IMR-90 (cell line): ENCODE results near the gene RAB31. TPM values are rescaled to one million over a fixed set of nuclear protein-coding genes. Genes with fewer than 3 reads are reported as not detected.

Experiments
- ATAC-seq: fragments of 200-7000 bp; cut with Tn5 transposase; 2 replicates; pipeline ENCODE4 v1.9.1; 2020; ENCODE audit warnings: low read depth, mild to moderate bottlenecking, moderate library complexity
- BruUV-seq: library from RNA; stranded (reverse); fragments of 400-500 nt; replicated peaks from 2 replicates; lab custom pipeline; 2021; lab: Mats Ljungman, UMichigan
- CTCF ChIA-PET: fragments of 300-600 bp; formaldehyde crosslinking; extraction: SDS; loops from one replicate; lab custom pipeline; 2021; ENCODE audit warnings: antibody characterized with exemption; lab: Yijun Ruan, JAX
- POLR2A ChIA-PET: fragments of 300-600 bp; sonication (Branson Sonifier 250); formaldehyde crosslinking; loops from one replicate; lab custom pipeline; 2022; ENCODE audit warnings: antibody characterized with exemption; ENCODE audit not compliant: unreplicated experiment; lab: Charles Lee
- DNase-seq: peaks from one replicate; pipeline ENCODE4 v3.0.0; 2013
- H2AFZ ChIP-seq: replicated peaks from 2 replicates; pipeline ENCODE3; 2013; ENCODE audit warnings: low read length, mild to moderate bottlenecking; ENCODE audit not compliant: poor library complexity
- H2AK5ac ChIP-seq: 2 replicates; pipeline ENCODE4 v1.6.1; 2013; ENCODE audit warnings: low read depth, low read length, inconsistent platforms
- H2AK9ac ChIP-seq: replicated peaks from 2 replicates; pipeline ENCODE3; 2013; ENCODE audit warnings: mild to moderate bottlenecking, low read depth, low read length, moderate library complexity; ENCODE audit not compliant: poor library complexity
- H2BK120ac ChIP-seq: 2 replicates; pipeline ENCODE4 v1.6.1; 2013; ENCODE audit warnings: low read depth, low read length, inconsistent platforms
- H2BK15ac ChIP-seq: 3 replicates; pipeline ENCODE4 v1.6.1; 2013; ENCODE audit warnings: low read depth, low read length, inconsistent platforms
- H2BK20ac ChIP-seq: 2 replicates; pipeline ENCODE4 v1.6.1; 2013; ENCODE audit warnings: low read depth, mild to moderate bottlenecking, inconsistent platforms, low read length, moderate library complexity
- H2BK5ac ChIP-seq: 2 replicates; pipeline ENCODE4 v1.6.1; 2013; ENCODE audit warnings: mild to moderate bottlenecking, low read depth, low read length, inconsistent platforms; ENCODE audit not compliant: poor library complexity, severe bottlenecking
- H3K14ac ChIP-seq: replicated peaks from 2 replicates; pipeline ENCODE4 v1.6.1; 2013; ENCODE audit warnings: low read depth, low read length, inconsistent platforms
- H3K18ac ChIP-seq: 2 replicates; pipeline ENCODE4 v1.6.1; 2013; ENCODE audit warnings: low read depth, low read length, control low read depth
- H3K23ac ChIP-seq: 2 replicates; pipeline ENCODE4 v1.6.1; 2013; ENCODE audit warnings: low read depth, low read length, inconsistent platforms
- H3K27ac ChIP-seq: 2 replicates; pipeline ENCODE4 v1.5.1; 2013; ENCODE audit warnings: mild to moderate bottlenecking, control low read depth, low read length; ENCODE audit not compliant: insufficient read depth
- H3K27me3 ChIP-seq: 2 replicates; pipeline ENCODE4 v1.6.1; 2013; ENCODE audit warnings: low read length; ENCODE audit not compliant: control insufficient read depth, insufficient read depth
- H3K36me3 ChIP-seq: 2 replicates; pipeline ENCODE4 v1.6.1; 2013; ENCODE audit warnings: low read length, mixed read lengths; ENCODE audit not compliant: control insufficient read depth, insufficient read depth
- H3K4ac ChIP-seq: 2 replicates; pipeline ENCODE4 v1.6.1; 2013; ENCODE audit warnings: low read depth, low read length, inconsistent platforms
- H3K4me1 ChIP-seq: 2 replicates; pipeline ENCODE4 v1.6.1; 2013; ENCODE audit warnings: low read length, mixed read lengths; ENCODE audit not compliant: control insufficient read depth, insufficient read depth
- H3K4me2 ChIP-seq: 2 replicates; pipeline ENCODE4 v1.6.1; 2013; ENCODE audit warnings: low read depth, mild to moderate bottlenecking, control low read depth, low read length, moderate library complexity
- H3K4me3 ChIP-seq: 2 replicates; pipeline ENCODE4 v1.5.1; 2013; ENCODE audit warnings: low read depth, mild to moderate bottlenecking, control low read depth, low read length, moderate library complexity; ENCODE audit not compliant: insufficient read depth
- H3K56ac ChIP-seq: 2 replicates; pipeline ENCODE4 v1.6.1; 2013; ENCODE audit warnings: low read length, inconsistent platforms; ENCODE audit not compliant: insufficient read depth; ENCODE audit errors: extremely low read depth
- H3K79me1 ChIP-seq, 2 experiments: 2 replicates each; pipeline ENCODE4 v1.6.1; 2013; ENCODE audit warnings: low read length in 2 of 2, inconsistent platforms in 1 of 2, low read depth in 1 of 2
- H3K9ac ChIP-seq: 2 replicates; pipeline ENCODE4 v1.6.1; 2013; ENCODE audit warnings: low read depth, low read length, control low read depth
- H3K9me1 ChIP-seq: 2 replicates; pipeline ENCODE4 v1.6.1; 2013; ENCODE audit warnings: low read length, inconsistent platforms; ENCODE audit not compliant: insufficient read depth
- H3K9me3 ChIP-seq: 2 replicates; pipeline ENCODE4 v1.6.1; 2013; ENCODE audit warnings: low read length; ENCODE audit not compliant: control insufficient read depth, insufficient read depth
- H4K20me1 ChIP-seq: 2 replicates; pipeline ENCODE4 v1.6.1; 2013; ENCODE audit warnings: low read length, inconsistent platforms; ENCODE audit not compliant: insufficient read depth
- H4K5ac ChIP-seq: 2 replicates; pipeline ENCODE4 v1.6.1; 2013; ENCODE audit warnings: mild to moderate bottlenecking, low read depth, low read length, control low read depth
- H4K8ac ChIP-seq, 2 experiments: 2 replicates each; pipeline ENCODE4 v1.6.1; 2013; ENCODE audit warnings: low read depth in 2 of 2, low read length in 2 of 2, control low read depth in 1 of 2, inconsistent platforms in 1 of 2
- H4K91ac ChIP-seq: 2 replicates; pipeline ENCODE4 v1.6.1; 2013; ENCODE audit warnings: low read depth, low read length, inconsistent platforms; ENCODE audit not compliant: insufficient read depth
- CEBPB ChIP-seq: IDR thresholded peaks from 2 replicates; pipeline ENCODE4 v1.6.1; 2012; ENCODE audit warnings: low read depth, low read length, improper control_type of control experiment
- MXI1 ChIP-seq: IDR thresholded peaks from 2 replicates; pipeline ENCODE4 v1.6.1; 2012; ENCODE audit warnings: low read depth, mild to moderate bottlenecking, low read length, moderate library complexity, borderline replicate concordance
- WGBS, 2 experiments: methylation state at CpG; one replicate each; pipeline versions ENCODE4 v1.1.5 to v1.1.7; 2013; ENCODE audit warnings: missing lambda C conversion rate in 2 of 2; ENCODE audit not compliant: insufficient read length in 1 of 2; ENCODE audit errors: extremely low coverage in 2 of 2; 5-methylcytosine and 5-hydroxymethylcytosine counted together
- dilution Hi-C: fragments of 300-500 bp; cut with HindIII; formaldehyde crosslinking; loops from one replicate; pipeline ENCODE4 v1.14.3; 2018; ENCODE audit warnings: low sequenced_read_pairs; ENCODE audit not compliant: unreplicated experiment
- in situ Hi-C: fragments of 300-500 bp; cut with MboI; formaldehyde crosslinking; loops from 3 replicates; pipeline ENCODE4 v1.14.3; 2019; ENCODE audit warnings: low sequenced_read_pairs, inconsistent platforms, mixed read lengths
- intact Hi-C: fragments of 100-400 bp; cut with micrococcal nuclease; formaldehyde crosslinking; loops from 2 replicates; pipeline ENCODE4 v1.10.0; 2022
- polyA plus RNA-seq, 3 experiments: library from polyadenylated mRNA; depleted of rRNA; stranded (reverse); fragments of >200 nt; gene quantifications; 2 replicates each; pipeline ENCODE4 v1.2.3, GENCODE V29; 2012; ENCODE audit warnings: low replicate concordance in 1 of 3
- total RNA-seq: library from RNA; depleted of rRNA; stranded (reverse); fragments of >200 nt; gene quantifications from 2 replicates; pipeline ENCODE4 v1.2.3, GENCODE V29; 2012

Gene RAB31
- total and polyA plus RNA-seq, 2 of the 4 experiments (the other 2 are of a cell fraction): 13.8 to 26.9 TPM

GRCh38 chr18:9779630-9780029 is 71.5 kb downstream of the RAB31 start:
- H4K91ac ChIP-seq: no peak overlapping the region
- H4K5ac ChIP-seq: no peak overlapping the region
- H3K56ac ChIP-seq: no peak overlapping the region
- dilution Hi-C loops: no loop called here
- in situ Hi-C loops: no loop called here
- no peak overlapping the region for H2AK9ac ChIP-seq
- no peak overlapping the region for H2BK5ac ChIP-seq
- no peak overlapping the region for H2BK20ac ChIP-seq
- no peak overlapping the region for H3K23ac ChIP-seq
- no peak overlapping the region for H3K4me3 ChIP-seq
- TF ChIP-seq MXI1: no peak
- peak; percentile 87 for TF ChIP-seq CEBPB
- H3K27ac ChIP-seq: no peak overlapping the region
- peaks cover 8% of the 10 kb centered on the region; the same call in 1 of the 2 replicates for H3K9me1 ChIP-seq
- H3K79me1 ChIP-seq: peaks cover 12 to 23% of the 10 kb centered on the region in 2 experiments
- no peak overlapping the region for H3K9ac ChIP-seq
- no peaks in the 10 kb centered on the region for H4K20me1 ChIP-seq
- H3K18ac ChIP-seq: no peak overlapping the region
- WGBS, 2 experiments: 88% methylated on average over 2 of the region's 4 CpGs; no CpG with 5 or more reads in 1 of the 2 experiments
- no peak overlapping the region for H4K8ac ChIP-seq
- no peak overlapping the region for H3K4ac ChIP-seq
- no TSS peak for BruUV-seq
- DNase-seq (no peak), ATAC-seq (no peak)
- no peak overlapping the region for H2BK120ac ChIP-seq
- H3K27me3 ChIP-seq: no peaks in the 10 kb centered on the region
- no peak overlapping the region for H3K4me2 ChIP-seq
- H2AFZ ChIP-seq: no peak overlapping the region
- H2AK5ac ChIP-seq: no peak overlapping the region
- H3K36me3 ChIP-seq: 0 out of 2 replicates have a peak, but pooled peaks cover 2% of the 10 kb centered on the region
- no peak overlapping the region for H2BK15ac ChIP-seq
- H3K14ac ChIP-seq: no peak overlapping the region
- ChIA-PET POLR2A (no interaction called here), CTCF (no interaction called here)
- no peaks in the 10 kb centered on the region for H3K9me3 ChIP-seq
- intact Hi-C loops: loop anchor here (1.0 to 5.0 kb wide), 2 partner anchors 13 to 37 kb away; no protein-coding TSS in a partner anchor
- peaks cover 7% of the 10 kb centered on the region for H3K4me1 ChIP-seq
